H9 (cell line): ENCODE results near the gene MEN1. TPM values are rescaled to one million over a fixed set of nuclear protein-coding genes. Genes with fewer than 3 reads are reported as not detected.

Experiments used
- DNase-seq: peaks from one replicate; pipeline ENCODE4 v3.0.0-alpha.2; 2017
- H2AFZ ChIP-seq: one replicate; pipeline ENCODE4 v1.6.1; 2013; ENCODE audit warnings: mild to moderate bottlenecking, low read length, control low read depth, moderate library complexity
- H2AK5ac ChIP-seq: 2 replicates; pipeline ENCODE4 v1.6.1; 2013; ENCODE audit warnings: low read length, control low read depth, mixed read lengths; ENCODE audit not compliant: insufficient read length
- H2BK120ac ChIP-seq: one replicate; pipeline ENCODE4 v1.6.1; 2013; ENCODE audit warnings: low read depth, mild to moderate bottlenecking, low read length, control low read depth, inconsistent platforms; ENCODE audit not compliant: poor library complexity, severe bottlenecking
- H2BK12ac ChIP-seq: 2 replicates; pipeline ENCODE4 v1.6.1; 2013; ENCODE audit warnings: low read length, control low read depth, mixed read lengths, low read depth; ENCODE audit not compliant: insufficient read length
- H2BK15ac ChIP-seq: 2 replicates; pipeline ENCODE4 v1.6.1; 2013; ENCODE audit warnings: low read depth, low read length, control low read depth
- H2BK20ac ChIP-seq: one replicate; pipeline ENCODE4 v1.6.1; 2013; ENCODE audit warnings: low read depth, mild to moderate bottlenecking, low read length, control low read depth, inconsistent platforms; ENCODE audit not compliant: poor library complexity, severe bottlenecking
- H2BK5ac ChIP-seq: 2 replicates; pipeline ENCODE4 v1.6.1; 2013; ENCODE audit warnings: low read length, control low read depth, mixed read lengths; ENCODE audit not compliant: insufficient read length
- H3K14ac ChIP-seq: 2 replicates; pipeline ENCODE4 v1.6.1; 2013; ENCODE audit warnings: low read length, control low read depth; ENCODE audit not compliant: insufficient read depth
- H3K18ac ChIP-seq: 2 replicates; pipeline ENCODE4 v1.6.1; 2013; ENCODE audit warnings: low read depth, mild to moderate bottlenecking, mixed read lengths, low read length, control low read depth; ENCODE audit not compliant: insufficient read length
- H3K23ac ChIP-seq: 2 replicates; pipeline ENCODE4 v1.6.1; 2013; ENCODE audit warnings: low read length, control low read depth, mixed read lengths, low read depth; ENCODE audit not compliant: insufficient read length
- H3K23me2 ChIP-seq: 2 replicates; pipeline ENCODE4 v1.6.1; 2013; ENCODE audit warnings: low read depth, mild to moderate bottlenecking, mixed read lengths, low read length, control low read depth; ENCODE audit not compliant: insufficient read length, poor library complexity, severe bottlenecking
- H3K27ac ChIP-seq: 2 replicates; pipeline ENCODE4 v1.5.1; 2013; ENCODE audit warnings: low read length, control low read depth, mixed read lengths, low read depth; ENCODE audit not compliant: insufficient read length
- H3K27me3 ChIP-seq: 2 replicates; pipeline ENCODE4 v1.6.1; 2013; ENCODE audit warnings: low read length, control low read depth, inconsistent platforms; ENCODE audit not compliant: insufficient read depth
- H3K4ac ChIP-seq: 2 replicates; pipeline ENCODE4 v1.6.1; 2013; ENCODE audit warnings: low read depth, mild to moderate bottlenecking, control low read depth, inconsistent platforms, low read length, moderate library complexity
- H3K4me1 ChIP-seq: 2 replicates; pipeline ENCODE4 v1.6.1; 2013; ENCODE audit warnings: low read length, control low read depth, inconsistent platforms; ENCODE audit not compliant: insufficient read depth
- H3K4me2 ChIP-seq: 2 replicates; pipeline ENCODE4 v1.6.1; 2013; ENCODE audit warnings: low read length, control low read depth, mixed read lengths; ENCODE audit not compliant: insufficient read length, insufficient read depth
- H3K56ac ChIP-seq: 2 replicates; pipeline ENCODE4 v1.6.1; 2013; ENCODE audit warnings: low read depth, mild to moderate bottlenecking, mixed read lengths, low read length, control low read depth; ENCODE audit not compliant: insufficient read length
- H3K79me1 ChIP-seq: 2 replicates; pipeline ENCODE4 v1.6.1; 2013; ENCODE audit warnings: low read depth, mild to moderate bottlenecking, moderate library complexity, low read length, control low read depth, inconsistent platforms; ENCODE audit not compliant: insufficient read depth, poor library complexity, severe bottlenecking
- H3K79me2 ChIP-seq: 2 replicates; pipeline ENCODE4 v1.6.1; 2013; ENCODE audit warnings: low read length, control low read depth, inconsistent platforms; ENCODE audit not compliant: insufficient read depth
- H3K9ac ChIP-seq: 2 replicates; pipeline ENCODE4 v1.6.1; 2013; ENCODE audit warnings: low read length, control low read depth, mixed read lengths; ENCODE audit not compliant: insufficient read length; ENCODE audit errors: extremely low read depth
- H3K9me3 ChIP-seq: one replicate; pipeline ENCODE4 v1.6.1; 2013; ENCODE audit warnings: low read depth, low read length, inconsistent platforms; ENCODE audit not compliant: control insufficient read depth
- H3T11ph ChIP-seq: one replicate; pipeline ENCODE4 v1.6.1; 2013; ENCODE audit warnings: mild to moderate bottlenecking, low read length, control low read depth, inconsistent platforms
- H4K20me1 ChIP-seq: one replicate; pipeline ENCODE4 v1.6.1; 2013; ENCODE audit not compliant: control insufficient read depth, insufficient read length, insufficient read depth
- H4K5ac ChIP-seq: 2 replicates; pipeline ENCODE4 v1.6.1; 2013; ENCODE audit warnings: low read depth, mild to moderate bottlenecking, mixed read lengths, low read length, control low read depth; ENCODE audit not compliant: insufficient read length
- H4K8ac ChIP-seq: replicated peaks from 2 replicates; pipeline ENCODE4 v1.6.1; 2013; ENCODE audit warnings: low read length, control low read depth, mixed read lengths, low read depth; ENCODE audit not compliant: insufficient read length
- H4K91ac ChIP-seq: 2 replicates; pipeline ENCODE4 v1.6.1; 2013; ENCODE audit warnings: low read depth, mild to moderate bottlenecking, moderate library complexity, mixed read lengths, low read length, control low read depth; ENCODE audit not compliant: insufficient read length
- H3K27ac Mint-ChIP-seq, 3 experiments: 2 replicates in 2 of 3; 3 replicates in 1 of 3; pipeline ENCODE4 v1.8.0; 2020 to 2021; ENCODE audit warnings: mixed read lengths in 3 of 3, mild to moderate bottlenecking in 1 of 3, moderate library complexity in 1 of 3
- H3K27me3 Mint-ChIP-seq: 2 replicates; pipeline ENCODE4 v1.8.0; 2021; ENCODE audit warnings: low read depth, mild to moderate bottlenecking, moderate library complexity, mixed read lengths
- H3K36me3 Mint-ChIP-seq, 3 experiments: 2 replicates in 2 of 3; 3 replicates in 1 of 3; pipeline ENCODE4 v1.8.0; 2020 to 2021; ENCODE audit warnings: low read depth in 3 of 3, mixed read lengths in 3 of 3; ENCODE audit not compliant: insufficient read depth in 1 of 3
- H3K4me1 Mint-ChIP-seq, 2 experiments: 2 replicates each; pipeline ENCODE4 v1.8.0; 2020; ENCODE audit warnings: mixed read lengths in 2 of 2
- H3K4me3 Mint-ChIP-seq, 2 experiments: 2 replicates in 1 of 2; 3 replicates in 1 of 2; pipeline ENCODE4 v1.8.0; 2020 to 2021; ENCODE audit warnings: mild to moderate bottlenecking in 2 of 2, mixed read lengths in 2 of 2, moderate library complexity in 1 of 2
- H3K9me3 Mint-ChIP-seq, 2 experiments: 2 replicates in 1 of 2; 3 replicates in 1 of 2; pipeline ENCODE4 v1.8.0; 2020; ENCODE audit warnings: mild to moderate bottlenecking in 2 of 2, mixed read lengths in 2 of 2, moderate library complexity in 1 of 2
- CTCF ChIP-seq: fragments of 200-600 bp; sonication (generic); conservative IDR thresholded peaks from 3 replicates; pipeline ENCODE4 v1.8.0; 2021; ENCODE audit warnings: antibody characterized with exemption, mild to moderate bottlenecking
- WGBS: extraction: QIAGEN DNeasy Blood & Tissue Kit; methylation state at CpG from one replicate; pipeline ENCODE4 v1.1.7; 2013; ENCODE audit warnings: missing lambda C conversion rate, low lambda C conversion rate, mixed read lengths; ENCODE audit not compliant: insufficient read length; ENCODE audit errors: extremely low coverage; 5-methylcytosine and 5-hydroxymethylcytosine counted together
- total RNA-seq: library from RNA; stranded (reverse); gene quantifications from 2 replicates; pipeline ENCODE4 v1.2.1, GENCODE V29; 2021

Gene MEN1
- total RNA-seq, 1 experiment from 2014 or later: 49.9 TPM

- Histone ChIP-seq H3K27me3 (no peaks in the 10 kb centered on the region), H4K8ac (no peak overlapping the region), H4K20me1 (no peaks in the 10 kb centered on the region), H4K5ac (no peak overlapping the region), H3K23me2 (no peaks in the 10 kb centered on the region), H3K4ac (no peak overlapping the region), H2AFZ (no peak overlapping the region), H2BK120ac (no peak overlapping the region), H3K4me2 (no peak overlapping the region), H4K91ac (no peak overlapping the region), H2BK15ac (no peak overlapping the region), H3T11ph (no peak overlapping the region), H3K27ac (no peak overlapping the region), H2BK12ac (no peak overlapping the region), H3K9ac (no peak overlapping the region), H3K4me1 (no peaks in the 10 kb centered on the region), H2AK5ac (no peak overlapping the region), H3K18ac (no peak overlapping the region), H3K79me2 (no peaks in the 10 kb centered on the region), H3K23ac (no peak overlapping the region), H2BK5ac (no peak overlapping the region), H2BK20ac (no peak overlapping the region), H3K56ac (no peak overlapping the region), H3K79me1 (no peaks in the 10 kb centered on the region), H3K9me3 (no peaks in the 10 kb centered on the region), H3K14ac (no peak overlapping the region)
- H3K27me3 Mint-ChIP-seq: no peaks in the 10 kb centered on the region
- no CpG with 5 or more reads among the region's 17 CpGs for WGBS
- DNase-seq: no peak
- TF ChIP-seq CTCF: no peak
- no peaks in the 10 kb centered on the region for H3K9me3 Mint-ChIP-seq
- H3K4me1 Mint-ChIP-seq: no peaks in the 10 kb centered on the region
- no peak overlapping the region for H3K4me3 Mint-ChIP-seq
- peaks cover 0 to 32% (median 12%) of the 10 kb centered on the region in 3 experiments; a peak in 5 of 7 replicates for H3K36me3 Mint-ChIP-seq
- H3K27ac Mint-ChIP-seq: no peak overlapping the region
Observed at GRCh38 chr11:64835616-64836447, 25.5 kb upstream of the MEN1 start.
